CD14-positive monocyte (primary cell): ENCODE measurements around the gene IYD. TPM values are rescaled to one million over a fixed set of nuclear protein-coding genes. Genes with fewer than 3 reads are reported as not detected.
"Not testable (repeated sequence)": the region's sequence is repeated elsewhere in the genome, so short reads cannot be mapped to it uniquely, and the experiment has no call there.

Experiments used
- DNase-seq, 3 donors: peaks; one replicate each; pipeline ENCODE4 v3.0.0-alpha.2; 2011 to 2022
- H2AFZ ChIP-seq: 2 replicates; pipeline ENCODE4 v1.6.0; 2012; ENCODE audit warnings: mild to moderate bottlenecking, low read depth, low read length, inconsistent platforms; ENCODE audit not compliant: insufficient read depth, poor library complexity, severe bottlenecking
- H3K27ac ChIP-seq, 2 donors: 1 replicate in 1 of 2; 2 replicates in 1 of 2; pipeline ENCODE4 v1.5.1; 2012 to 2013; ENCODE audit warnings: low read length in 2 of 2, control low read depth in 1 of 2, inconsistent platforms in 1 of 2, low read depth in 1 of 2, mild to moderate bottlenecking in 1 of 2
- H3K27me3 ChIP-seq, 2 donors: one replicate each; pipeline versions ENCODE4 v1.6.0 to v1.6.1; 2011 to 2013; ENCODE audit warnings: low read length in 2 of 2; ENCODE audit not compliant: control insufficient read depth in 2 of 2, insufficient read depth in 2 of 2
- H3K36me3 ChIP-seq, 2 donors: replicated peaks in 1 of 2; 1 replicate in 1 of 2; 2 replicates in 1 of 2; pipeline versions ENCODE4 v1.5.1 to v1.6.1; 2012 to 2013; ENCODE audit warnings: low read length in 2 of 2, control low read depth in 1 of 2, inconsistent platforms in 1 of 2, mild to moderate bottlenecking in 1 of 2; ENCODE audit not compliant: insufficient read depth in 2 of 2, control insufficient read depth in 1 of 2
- H3K4me1 ChIP-seq, 2 donors: 1 replicate in 1 of 2; 2 replicates in 1 of 2; pipeline versions ENCODE4 v1.5.1 to v1.6.1; 2012 to 2013; ENCODE audit warnings: low read length in 2 of 2, control low read depth in 1 of 2, inconsistent platforms in 1 of 2, mild to moderate bottlenecking in 1 of 2, moderate library complexity in 1 of 2; ENCODE audit not compliant: insufficient read depth in 2 of 2, control insufficient read depth in 1 of 2
- H3K4me2 ChIP-seq: replicated peaks from 2 replicates; pipeline ENCODE3; 2012; ENCODE audit warnings: low read length, moderate library complexity, mild to moderate bottlenecking; ENCODE audit not compliant: poor library complexity, severe bottlenecking; ENCODE audit errors: extremely low read depth
- H3K4me3 ChIP-seq, 3 experiments: fragments of 200-600 bp in 1 of 3; sonication (generic) in 1 of 3; replicated peaks in 1 of 3; 1 replicate in 2 of 3; 2 replicates in 1 of 3; pipeline ENCODE4 v1.5.1; 2011 to 2013; ENCODE audit warnings: low read length in 3 of 3, mild to moderate bottlenecking in 3 of 3, control low read depth in 2 of 3, low read depth in 2 of 3, inconsistent platforms in 1 of 3, moderate library complexity in 1 of 3
- H3K79me2 ChIP-seq: 2 replicates; pipeline ENCODE4 v1.6.0; 2012; ENCODE audit warnings: mild to moderate bottlenecking, control low read depth, inconsistent platforms, low read length, moderate library complexity; ENCODE audit not compliant: insufficient read depth
- H3K9ac ChIP-seq: 2 replicates; pipeline ENCODE4 v1.6.0; 2017; ENCODE audit warnings: low read length, mild to moderate bottlenecking; ENCODE audit not compliant: insufficient read depth, poor library complexity, severe bottlenecking
- H3K9me3 ChIP-seq, 2 donors: replicated peaks in 1 of 2; 1 replicate in 1 of 2; 2 replicates in 1 of 2; pipeline versions ENCODE4 v1.5.1 to v1.6.1; 2012 to 2013; ENCODE audit warnings: low read length in 2 of 2, control low read depth in 1 of 2; ENCODE audit not compliant: control insufficient read depth in 1 of 2, insufficient read depth in 1 of 2
- H4K20me1 ChIP-seq: 2 replicates; pipeline ENCODE4 v1.6.0; 2012; ENCODE audit warnings: mild to moderate bottlenecking, low read length, control low read depth, moderate library complexity; ENCODE audit not compliant: insufficient read depth
- H3K27ac Mint-ChIP-seq, 7 donors: one replicate each; pipeline ENCODE4 v1.8.0; 2020; ENCODE audit warnings: mild to moderate bottlenecking in 7 of 7, mixed read lengths in 7 of 7, moderate library complexity in 6 of 7, inconsistent platforms in 2 of 7
- H3K27me3 Mint-ChIP-seq, 3 donors: one replicate each; pipeline ENCODE4 v1.8.0; 2021 to 2022; ENCODE audit warnings: low read depth in 3 of 3, mild to moderate bottlenecking in 3 of 3, mixed read lengths in 3 of 3, moderate library complexity in 3 of 3, inconsistent platforms in 1 of 3
- H3K36me3 Mint-ChIP-seq, 2 donors: one replicate each; pipeline ENCODE4 v1.8.0; 2020; ENCODE audit warnings: mixed read lengths in 2 of 2, inconsistent platforms in 1 of 2, mild to moderate bottlenecking in 1 of 2
- H3K4me1 Mint-ChIP-seq: one replicate; pipeline ENCODE4 v1.8.0; 2020; ENCODE audit warnings: mild to moderate bottlenecking, mixed read lengths
- H3K4me3 Mint-ChIP-seq, 2 donors: one replicate each; pipeline ENCODE4 v1.8.0; 2020; ENCODE audit warnings: mild to moderate bottlenecking in 2 of 2, mixed read lengths in 2 of 2, moderate library complexity in 1 of 2
- H3K9me3 Mint-ChIP-seq, 7 donors: one replicate each; pipeline ENCODE4 v1.8.0; 2020 to 2022; ENCODE audit warnings: mixed read lengths in 7 of 7, mild to moderate bottlenecking in 6 of 7, moderate library complexity in 6 of 7, inconsistent platforms in 2 of 7
- CTCF ChIP-seq: fragments of 200-600 bp; IDR thresholded peaks from one replicate; pipeline ENCODE4 v1.8.0; 2022; ENCODE audit warnings: antibody characterized with exemption, mild to moderate bottlenecking
- WGBS: methylation state at CpG from one replicate; pipeline ENCODE4 v1.1.5; 2013; ENCODE audit warnings: missing lambda C conversion rate; ENCODE audit not compliant: insufficient coverage; 5-methylcytosine and 5-hydroxymethylcytosine counted together
- intact Hi-C, 2 donors: fragments of 100-400 bp; cut with micrococcal nuclease; formaldehyde crosslinking; loops; one replicate each; pipeline versions ENCODE4 v1.15.0 to v1.15.1; 2023
- polyA plus RNA-seq, 3 donors: library from polyadenylated mRNA; depleted of rRNA in 1 of 3; unstranded in 2 of 3; stranded (reverse) in 1 of 3; fragments of 300-500 nt in 2 of 3; fragments of >200 nt in 1 of 3; fragmentation: Illumina TruSeq in 2 of 3; gene quantifications; 1 replicate in 2 of 3; 2 replicates in 1 of 3; pipeline ENCODE4 v1.2.3, GENCODE V29; 2012 to 2021

IYD gene
- polyA plus RNA-seq, 3 donors, result not detected

DNA sequence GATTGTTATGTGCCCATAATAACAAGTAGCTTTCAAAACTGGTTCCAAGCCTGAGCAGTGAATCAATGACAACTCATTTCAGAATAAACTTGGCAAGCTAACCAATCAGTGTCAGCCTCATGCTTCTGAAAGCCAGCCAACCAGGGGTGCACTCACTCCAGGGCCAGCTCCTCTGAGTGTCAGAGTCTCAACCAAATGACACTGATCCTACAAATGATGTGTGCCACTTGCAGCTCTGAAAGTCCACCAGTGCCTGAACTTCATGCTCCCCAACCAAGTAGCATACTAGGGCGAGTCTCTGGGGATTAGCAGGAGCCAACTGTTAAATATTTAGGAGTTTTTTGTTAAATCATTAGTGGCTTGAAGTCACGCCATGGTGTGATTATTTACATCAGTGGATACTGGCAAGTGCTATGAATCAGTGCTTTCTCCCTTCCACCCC, 4.5 kb downstream of the IYD start:
- Histone ChIP-seq H2AFZ (no peak overlapping the region), H3K79me2 (no peaks in the 10 kb centered on the region), H3K9ac (no peak overlapping the region), H3K4me3 (no peak overlapping the region), H3K9me3 (no peaks in the 10 kb centered on the region), H3K27ac (no peak overlapping the region), H3K27me3 (no peaks in the 10 kb centered on the region), H4K20me1 (no peaks in the 10 kb centered on the region), H3K36me3 (no peaks in the 10 kb centered on the region), H3K4me2 (no peak overlapping the region), H3K4me1 (no peaks in the 10 kb centered on the region)
- intact Hi-C loops, result no loop called here
- DNase-seq, result no peak
- no peaks in the 10 kb centered on the region for H3K36me3 Mint-ChIP-seq
- no CpG with 5 or more reads among the region's 2 CpGs for WGBS
- no peaks in the 10 kb centered on the region for H3K4me1 Mint-ChIP-seq
- H3K9me3 Mint-ChIP-seq, result no peaks in the 10 kb centered on the region
- H3K4me3 Mint-ChIP-seq, result no peak overlapping the region
- TF ChIP-seq CTCF, result no peak
- peaks cover 0 to 5% (median 3%) of the 10 kb centered on the region in 3 donors for H3K27me3 Mint-ChIP-seq
- H3K27ac Mint-ChIP-seq, result no peak overlapping the region

DNA sequence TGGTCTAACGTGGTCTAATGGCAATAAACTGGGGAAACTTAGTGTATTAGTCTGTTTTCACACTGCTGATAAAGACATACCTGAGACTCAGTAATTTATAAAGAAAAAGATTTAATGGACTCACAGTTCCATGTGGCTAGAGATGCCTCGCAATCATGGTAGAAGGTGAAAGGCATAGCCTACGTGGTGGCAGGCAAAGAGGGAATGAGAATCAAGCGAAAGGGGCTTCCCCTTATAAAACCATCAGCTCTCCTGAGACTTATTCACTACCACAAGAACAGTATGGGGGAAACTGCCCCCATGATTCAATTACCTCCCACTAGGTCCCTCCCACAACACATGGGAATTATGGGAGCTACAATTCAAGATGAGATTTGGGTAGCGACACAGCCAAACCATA, 5.5 kb downstream of the IYD start:
- H2AFZ ChIP-seq, H3K9ac ChIP-seq, H3K9me3 ChIP-seq, H3K27me3 Mint-ChIP-seq, H3K27ac ChIP-seq, H3K4me3 ChIP-seq, H3K4me1 ChIP-seq, H3K9me3 Mint-ChIP-seq, H4K20me1 ChIP-seq, DNase-seq, intact Hi-C loops, H3K4me3 Mint-ChIP-seq, H3K27ac Mint-ChIP-seq, H3K4me1 Mint-ChIP-seq, H3K27me3 ChIP-seq, H3K36me3 Mint-ChIP-seq, H3K79me2 ChIP-seq, H3K36me3 ChIP-seq, H3K4me2 ChIP-seq: not testable (repeated sequence)
- WGBS, result no CpG with 5 or more reads among the region's 5 CpGs
